ENCODE results near the gene GAREM1.
"Not testable (repeated sequence)": the region's sequence is repeated elsewhere in the genome, so short reads cannot be mapped to it uniquely, and the experiment has no call there.

GAREM1 gene

GRCh38 chr18:32238635-32239268, 231.9 kb downstream of the GAREM1 start:
- peaks cover 1% of the 10 kb centered on the region for H3K9me3 Mint-ChIP-seq
- H3K27ac Mint-ChIP-seq, result no peak overlapping the region
- ATAC-seq (ENCODE audit: low read depth) (no peak), DNase-seq (ENCODE audit: low spot score in 2 of 2) (no peak)
- H3K4me3 Mint-ChIP-seq, result no peak overlapping the region
- H3K36me3 Mint-ChIP-seq, result peaks cover 1% of the 10 kb centered on the region
- H3K4me1 Mint-ChIP-seq, result no peaks in the 10 kb centered on the region
- peaks cover 3% of the 10 kb centered on the region for H3K27me3 Mint-ChIP-seq

DNA sequence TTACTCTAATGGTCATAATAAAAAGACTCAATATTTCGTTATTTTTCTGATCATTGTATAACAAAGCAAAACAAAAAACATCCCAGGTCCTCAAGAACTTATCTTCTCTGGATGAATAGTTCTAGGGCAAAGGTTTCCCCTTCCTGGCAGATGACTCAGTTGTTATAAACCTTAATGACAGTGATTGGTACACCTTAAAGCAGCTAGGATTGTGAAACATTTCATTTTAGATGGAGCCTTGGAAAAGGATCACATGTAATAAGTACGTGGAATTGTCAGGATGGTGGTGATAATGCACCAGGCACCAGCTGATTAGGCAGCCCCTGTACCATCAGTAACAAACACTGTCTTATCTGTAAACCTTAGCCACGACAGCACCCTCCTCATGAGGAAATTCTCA, 233.6 kb downstream of the GAREM1 start:
- H3K9me3 Mint-ChIP-seq, result peaks cover 1% of the 10 kb centered on the region
- DNase-seq (ENCODE audit: low spot score in 2 of 2) (no peak), ATAC-seq (ENCODE audit: low read depth) (no peak)
- H3K36me3 Mint-ChIP-seq, result peaks cover 1% of the 10 kb centered on the region
- no peaks in the 10 kb centered on the region for H3K4me1 Mint-ChIP-seq
- H3K4me3 Mint-ChIP-seq, result no peak overlapping the region
- peaks cover 3% of the 10 kb centered on the region for H3K27me3 Mint-ChIP-seq
- H3K27ac Mint-ChIP-seq, result no peak overlapping the region

GRCh38 chr18:32233348-32233747, 237.3 kb downstream of the GAREM1 start:
- not testable (repeated sequence) for H3K27ac Mint-ChIP-seq; ATAC-seq (ENCODE audit: low read depth); H3K4me1 Mint-ChIP-seq; H3K9me3 Mint-ChIP-seq; H3K36me3 Mint-ChIP-seq; DNase-seq (ENCODE audit: low spot score in 2 of 2); H3K27me3 Mint-ChIP-seq; H3K4me3 Mint-ChIP-seq

GRCh38 chr18:32219431-32220018, 251.2 kb downstream of the GAREM1 start:
- H3K4me3 Mint-ChIP-seq, result no peak overlapping the region
- H3K27me3 Mint-ChIP-seq, result peaks cover 2% of the 10 kb centered on the region
- ATAC-seq (ENCODE audit: low read depth) (no peak), DNase-seq (ENCODE audit: low spot score in 2 of 2) (no peak)
- no peaks in the 10 kb centered on the region for H3K36me3 Mint-ChIP-seq
- no peaks in the 10 kb centered on the region for H3K9me3 Mint-ChIP-seq
- H3K4me1 Mint-ChIP-seq, result no peaks in the 10 kb centered on the region
- H3K27ac Mint-ChIP-seq, result no peak overlapping the region

- no peak for DNase-seq (ENCODE audit: low spot score in 2 of 2)
- Mint-ChIP-seq H3K27ac (no peak overlapping the region), H3K4me3 (no peak overlapping the region), H3K27me3 (peaks cover 2% of the 10 kb centered on the region), H3K4me1 (no peaks in the 10 kb centered on the region), H3K9me3 (no peaks in the 10 kb centered on the region), H3K36me3 (no peaks in the 10 kb centered on the region)
- ATAC-seq (ENCODE audit: low read depth), result no peak
Measured at GRCh38 chr18:32216390-32216789, 254.3 kb downstream of the GAREM1 start.

DNA sequence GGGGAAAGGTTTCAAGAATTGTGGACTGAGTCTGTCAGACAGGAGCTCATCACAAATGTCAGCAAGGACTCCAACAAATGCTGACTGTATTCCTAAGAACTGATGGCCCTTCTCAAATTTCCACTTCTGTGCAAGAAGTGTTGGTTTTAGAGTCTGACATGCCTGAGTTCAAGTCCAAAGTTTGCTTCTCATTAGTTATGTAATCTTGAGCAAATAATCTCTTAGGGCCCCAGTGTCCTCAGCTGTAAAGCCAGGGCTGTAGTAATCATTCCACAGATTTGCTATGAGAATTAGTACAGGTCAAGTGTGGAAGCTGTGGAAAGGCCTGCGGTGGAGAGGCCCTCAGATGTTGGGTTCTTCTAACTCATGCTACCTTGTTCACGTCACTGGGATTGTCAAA, 257.0 kb downstream of the GAREM1 start:
- Mint-ChIP-seq H3K9me3 (no peaks in the 10 kb centered on the region), H3K27me3 (peaks cover 2% of the 10 kb centered on the region), H3K4me1 (no peaks in the 10 kb centered on the region), H3K27ac (no peak overlapping the region), H3K4me3 (no peak overlapping the region), H3K36me3 (no peaks in the 10 kb centered on the region)
- no peak for ATAC-seq (ENCODE audit: low read depth)
- no peak for DNase-seq (ENCODE audit: low spot score in 2 of 2)

All from memory B cell (primary cell).